DOHH2 (cell line): Measurements from ENCODE around the gene ENGASE.

Experiments
- CTCF ChIP-seq: fragments of 200-600 bp; sonication (generic); IDR thresholded peaks from one replicate; pipeline ENCODE4 v1.5.1; 2014; ENCODE audit warnings: antibody characterized with exemption, mild to moderate bottlenecking, low read depth, low read length; ENCODE audit not compliant: poor library complexity, severe bottlenecking
- EZH2phosphoT487 ChIP-seq: fragments of 200-600 bp; sonication (generic); IDR thresholded peaks from 2 replicates; pipeline ENCODE4 v1.6.1; 2017; ENCODE audit warnings: borderline replicate concordance, mild to moderate bottlenecking, antibody characterized with exemption, low read length, moderate library complexity, mixed read lengths

GRCh38 chr17:79115487-79115886 lies 40.9 kb downstream of the ENGASE start:
- TF ChIP-seq CTCF (no peak), EZH2phosphoT487 (no peak)
